OCI-LY7 (cell line): Measurements from ENCODE around the gene HDAC10. TPM values are rescaled to one million over a fixed set of nuclear protein-coding genes. Genes with fewer than 3 reads are reported as not detected.

ENCODE experiments used
- BruUV-seq: library from RNA; stranded (reverse); fragments of 400-500 nt; replicated peaks from 2 replicates; lab custom pipeline; 2021; lab: Mats Ljungman, UMichigan
- CTCF ChIA-PET: fragments of 300-600 bp; sonication (Branson Sonifier 250); formaldehyde crosslinking; loops from one replicate; lab custom pipeline; 2022; ENCODE audit warnings: antibody characterized with exemption; ENCODE audit not compliant: unreplicated experiment; lab: Charles Lee
- POLR2A ChIA-PET: fragments of 300-600 bp; sonication (Branson Sonifier 250); formaldehyde crosslinking; loops from one replicate; lab custom pipeline; 2022; ENCODE audit warnings: antibody characterized with exemption; lab: Charles Lee
- DNase-seq: peaks from one replicate; pipeline ENCODE4 v3.0.0-alpha.2; 2015; ENCODE audit warnings: low spot score
- H2AFZ ChIP-seq: fragments of 200-600 bp; sonication (generic), shearing (Covaris generic); 2 replicates; pipeline ENCODE4 v1.6.1; 2014; ENCODE audit warnings: mild to moderate bottlenecking, antibody characterized with exemption, low read length, moderate library complexity
- H3K27ac ChIP-seq: fragments of 200-600 bp; sonication (generic); 2 replicates; pipeline ENCODE4 v1.5.1; 2014; ENCODE audit warnings: mixed run types, low read depth, mild to moderate bottlenecking, moderate library complexity, low read length, inconsistent platforms; ENCODE audit not compliant: poor library complexity, severe bottlenecking
- H3K36me3 ChIP-seq: fragments of 200-600 bp; sonication (generic); 2 replicates; pipeline ENCODE4 v1.6.1; 2014; ENCODE audit warnings: mild to moderate bottlenecking, antibody characterized with exemption, low read length, moderate library complexity, mixed read lengths; ENCODE audit not compliant: insufficient read depth
- H3K4me1 ChIP-seq: fragments of 200-600 bp; sonication (generic); 2 replicates; pipeline ENCODE4 v1.5.1; 2014; ENCODE audit warnings: mild to moderate bottlenecking, low read length; ENCODE audit not compliant: insufficient read depth, poor library complexity, severe bottlenecking
- H3K4me2 ChIP-seq: fragments of 200-600 bp; sonication (generic); 2 replicates; pipeline ENCODE4 v1.6.1; 2014; ENCODE audit warnings: mild to moderate bottlenecking, low read length
- H3K4me3 ChIP-seq: fragments of 200-600 bp; sonication (generic); 2 replicates; pipeline ENCODE4 v1.5.1; 2014; ENCODE audit warnings: mild to moderate bottlenecking, low read depth, low read length; ENCODE audit not compliant: poor library complexity, severe bottlenecking
- H3K79me2 ChIP-seq: fragments of 200-600 bp; sonication (generic); 2 replicates; pipeline ENCODE4 v1.6.1; 2016; ENCODE audit warnings: low read depth, mild to moderate bottlenecking, low read length, moderate library complexity, mixed read lengths; ENCODE audit not compliant: insufficient read depth
- H3K9me2 ChIP-seq: fragments of 200-600 bp; sonication (generic); 2 replicates; pipeline ENCODE4 v1.6.1; 2016; ENCODE audit warnings: mild to moderate bottlenecking, low read length, mixed read lengths; ENCODE audit not compliant: insufficient read depth
- H3K9me3 ChIP-seq: fragments of 200-600 bp; sonication (generic); 2 replicates; pipeline ENCODE4 v1.6.1; 2014; ENCODE audit warnings: mild to moderate bottlenecking, mixed run types, low read length, mixed read lengths
- H4K20me1 ChIP-seq: fragments of 200-600 bp; sonication (generic); 2 replicates; pipeline ENCODE4 v1.6.1; 2014; ENCODE audit warnings: mild to moderate bottlenecking, antibody characterized with exemption, low read length, moderate library complexity, mixed read lengths; ENCODE audit not compliant: insufficient read depth
- CTCF ChIP-seq: fragments of 200-600 bp; sonication (generic); conservative IDR thresholded peaks from 2 replicates; pipeline ENCODE4 v1.5.1; 2014; ENCODE audit warnings: mild to moderate bottlenecking, antibody characterized with exemption, low read length, moderate library complexity, mixed read lengths
- EZH2phosphoT487 ChIP-seq: fragments of 200-600 bp; sonication (generic); IDR thresholded peaks from 2 replicates; pipeline ENCODE4 v1.6.1; 2018; ENCODE audit warnings: low read depth, borderline replicate concordance, mild to moderate bottlenecking, mixed run types, antibody characterized with exemption, low read length, moderate library complexity, mixed read lengths
- intact Hi-C: fragments of 100-400 bp; cut with micrococcal nuclease; formaldehyde crosslinking; loops from one replicate; pipeline ENCODE4 v1.10.0; 2022; ENCODE audit not compliant: unreplicated experiment
- total RNA-seq, 2 experiments: library from RNA; depleted of rRNA in 1 of 2; stranded (reverse); fragments of >200 nt in 1 of 2; shearing (Covaris generic) in 1 of 2; gene quantifications; 2 replicates each; pipeline ENCODE4 v1.2.3, GENCODE V29; 2014 to 2022

HDAC10 gene
- total RNA-seq, 2 experiments from 2014 or later = 49.4 to 74.9 TPM

- intact Hi-C loops = no loop called here
- no peaks in the 10 kb centered on the region for H3K9me3 ChIP-seq
- POLR2A ChIA-PET = no interaction called here
- H2AFZ ChIP-seq = no peak overlapping the region
- no peak overlapping the region for H3K4me3 ChIP-seq
- TF ChIP-seq CTCF (no peak), EZH2phosphoT487 (no peak)
- H3K4me1 ChIP-seq = peaks cover 45% of the 10 kb centered on the region
- BruUV-seq = no TSS peak
- no peak overlapping the region for H3K27ac ChIP-seq
- H3K79me2 ChIP-seq = peaks cover 9% of the 10 kb centered on the region
- H3K36me3 ChIP-seq = no peaks in the 10 kb centered on the region
- no peaks in the 10 kb centered on the region for H3K9me2 ChIP-seq
- no peak overlapping the region for H3K4me2 ChIP-seq
- no peaks in the 10 kb centered on the region for H4K20me1 ChIP-seq
- no peak for DNase-seq
- CTCF ChIA-PET = no interaction called here
Measured at GRCh38 chr22:50264946-50265669, 14.0 kb upstream of the HDAC10 start.

- Histone ChIP-seq H3K4me3 (no peak overlapping the region), H3K4me1 (peaks cover 42% of the 10 kb centered on the region), H3K4me2 (no peak overlapping the region), H2AFZ (no peak overlapping the region), H4K20me1 (no peaks in the 10 kb centered on the region), H3K9me2 (no peaks in the 10 kb centered on the region), H3K9me3 (no peaks in the 10 kb centered on the region), H3K27ac (no peak overlapping the region), H3K79me2 (peaks cover 15% of the 10 kb centered on the region), H3K36me3 (no peaks in the 10 kb centered on the region)
- intact Hi-C loops = no loop called here
- no TSS peak for BruUV-seq
- no peak for TF ChIP-seq EZH2phosphoT487
- TF ChIP-seq CTCF = no peak
- DNase-seq = no peak
- CTCF ChIA-PET = interaction anchor here (0.6 kb wide), 1 partner anchor 40 kb away, joined by 3 read pairs; no protein-coding TSS in a partner anchor
- POLR2A ChIA-PET = no interaction called here
Measured at GRCh38 chr22:50264104-50264745, 13.2 kb upstream of the HDAC10 start.
